Stimulated activated CD4-positive, alpha-beta T cell treated with anti-CD3 and anti-CD28 coated beads, Interleukin-15, amount 100 ng/mL, for 48 hours (primary cell): ENCODE measurements around the gene AMDHD2.
A peak's percentile ranks its signal among the peaks of the same experiment; 100 is the strongest.

ENCODE experiments used
- DNase-seq, 2 donors: peaks; one replicate each; pipeline ENCODE4 v3.0.0-alpha.2; 2020; ENCODE audit warnings: low read depth in 2 of 2

AMDHD2 gene

DNA sequence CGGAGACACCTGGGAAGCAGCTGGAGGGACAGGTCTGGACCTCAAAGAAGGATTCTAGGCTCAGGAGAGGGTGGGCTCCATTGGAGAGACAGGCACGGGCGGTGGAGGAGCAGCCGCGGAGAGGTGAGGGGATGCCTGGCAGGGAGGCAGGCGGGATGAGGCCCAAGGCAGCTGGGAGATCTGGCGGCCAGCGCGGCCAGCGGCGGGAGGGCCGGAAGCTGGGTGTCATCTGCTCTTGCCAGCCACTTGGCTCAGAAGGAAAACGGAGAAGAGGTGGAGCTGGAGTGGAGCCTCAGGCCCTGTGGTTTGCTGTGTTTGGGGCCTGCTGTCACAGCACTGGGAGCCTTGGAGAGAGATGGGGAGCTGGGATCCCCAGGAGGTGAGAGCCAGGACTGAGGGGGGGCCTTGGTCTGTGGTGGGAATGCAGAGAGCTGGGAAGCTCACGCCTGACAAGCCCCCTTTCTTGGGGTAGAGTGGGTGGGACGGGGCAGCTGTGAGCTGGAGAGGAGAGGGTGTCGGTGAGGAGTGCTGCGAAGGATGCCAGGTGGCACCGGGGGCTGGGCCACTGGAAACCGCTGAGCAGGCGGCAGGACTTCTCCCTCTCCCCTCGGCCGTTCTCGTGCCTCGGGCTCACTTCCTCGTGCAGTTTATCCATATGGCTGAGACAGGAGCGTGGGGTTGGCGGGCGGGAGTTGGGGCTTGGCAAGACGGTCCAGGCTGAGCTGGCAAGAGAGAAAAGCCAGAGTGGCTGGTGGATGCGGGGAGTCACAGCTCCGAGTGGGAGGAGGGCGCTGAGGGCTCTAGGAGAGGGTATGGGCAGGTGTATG lies 37.2 kb upstream of the AMDHD2 start:
- no peak for DNase-seq

DNA sequence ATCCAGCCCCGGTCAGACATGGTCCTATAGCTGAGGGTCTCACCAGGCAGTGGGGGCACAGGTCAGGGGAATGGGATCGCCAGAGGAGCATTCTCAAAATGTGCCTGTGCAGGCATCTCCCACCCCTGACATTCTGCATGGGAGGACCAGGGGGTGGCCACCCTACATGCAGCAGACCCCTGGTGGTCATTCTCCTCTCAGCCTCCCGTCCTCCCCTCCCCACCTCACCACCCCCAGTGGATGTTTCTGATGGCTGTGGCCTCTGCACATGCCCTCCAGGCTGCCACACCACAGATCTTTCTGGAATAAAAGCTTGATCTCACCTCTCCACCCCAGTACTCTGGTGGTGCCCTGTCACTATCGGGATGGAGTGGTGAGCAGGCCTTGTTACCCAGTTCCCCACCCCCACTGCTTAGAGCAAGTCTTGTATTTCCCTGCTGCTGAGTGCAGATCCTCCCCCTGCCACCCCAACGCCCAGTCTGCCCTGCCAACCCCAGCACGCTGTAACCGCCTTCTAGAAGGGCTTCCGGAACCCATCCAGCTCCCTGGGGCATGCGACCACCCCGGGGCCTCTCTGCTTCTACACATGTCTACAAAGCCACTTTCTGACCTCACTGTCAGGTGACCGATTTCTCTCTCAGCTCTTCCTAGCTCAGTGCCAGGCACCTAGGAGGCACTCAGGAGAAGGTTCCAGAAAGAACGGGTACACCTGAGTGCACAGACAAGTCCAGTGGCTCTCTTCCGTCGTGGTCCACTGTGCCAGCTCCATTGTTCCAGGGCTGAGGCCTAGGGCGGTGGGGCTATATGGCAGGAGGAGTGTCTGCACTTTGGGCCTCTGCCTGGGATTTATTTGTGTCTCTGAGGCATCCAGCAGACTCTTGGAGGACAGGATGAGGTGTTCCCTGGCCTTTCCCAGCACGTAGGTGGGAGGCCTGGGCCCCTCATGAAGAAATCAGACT lies 36.0 kb upstream of the AMDHD2 start:
- no peak for DNase-seq

DNA sequence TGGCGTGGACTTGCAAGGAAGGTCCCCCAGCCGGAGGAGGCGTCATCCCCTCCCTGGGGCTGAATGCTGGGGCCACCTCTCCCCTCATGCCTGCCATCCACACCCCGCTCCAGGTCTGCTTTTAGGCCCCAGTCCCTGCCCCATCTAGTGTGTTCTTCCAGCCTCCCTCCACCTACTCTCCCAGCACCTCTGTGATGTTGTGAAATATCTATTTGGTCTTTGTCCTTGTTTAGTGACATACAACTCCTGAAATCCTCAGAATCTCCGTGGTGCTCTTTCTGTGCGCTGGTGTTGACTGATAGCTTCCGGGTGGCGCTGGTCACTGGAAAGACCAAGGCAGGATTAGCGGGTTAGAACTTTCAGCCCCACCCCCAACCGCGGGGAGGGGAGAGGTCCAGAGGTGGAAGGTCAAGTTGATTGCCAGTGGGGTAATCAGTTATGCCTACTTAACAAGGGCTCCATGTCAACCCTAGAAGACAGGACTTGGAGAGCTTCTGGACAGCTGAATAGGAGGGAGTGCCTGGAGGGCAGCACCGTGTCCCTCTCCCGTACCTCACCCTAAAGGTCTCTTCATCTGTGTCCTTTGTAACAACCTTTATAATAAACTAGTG lies 35.2 kb upstream of the AMDHD2 start:
- DNase-seq, result no peak

DNA sequence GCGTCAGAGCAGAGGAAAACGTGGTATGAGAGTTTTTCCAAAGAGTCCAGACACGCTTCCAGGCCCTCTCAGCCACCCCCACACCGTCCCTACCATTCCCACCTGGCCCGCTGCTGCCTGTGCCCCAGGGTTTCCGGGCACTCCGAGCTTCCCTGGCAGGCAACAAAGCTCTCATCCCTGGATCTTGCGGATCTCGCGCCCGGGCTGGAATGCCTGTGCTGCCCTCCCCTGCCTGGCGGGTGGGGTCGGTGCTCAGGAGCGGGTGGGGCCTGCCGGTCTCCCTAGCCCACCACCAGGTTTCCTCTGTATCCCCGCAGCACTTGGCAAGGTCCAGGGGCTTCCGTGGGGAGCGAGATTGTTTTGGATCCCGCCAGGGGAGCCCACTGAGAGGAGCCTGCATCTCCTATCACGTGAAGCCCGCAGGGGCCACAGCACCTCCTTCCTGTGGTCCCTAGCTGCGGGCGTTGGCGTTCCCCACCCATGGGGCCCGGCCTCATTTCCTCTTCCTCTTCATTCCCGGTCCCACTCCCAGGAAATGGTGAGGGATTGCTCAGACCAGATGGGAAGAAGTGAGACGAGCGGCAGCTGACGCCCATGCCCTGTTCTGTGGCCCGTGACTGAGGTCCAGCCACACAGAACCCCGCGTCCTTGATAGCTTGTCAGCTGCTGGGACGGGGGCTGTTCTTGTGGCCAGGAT lies 34.2 kb upstream of the AMDHD2 start:
- DNase-seq, result no peak

DNA sequence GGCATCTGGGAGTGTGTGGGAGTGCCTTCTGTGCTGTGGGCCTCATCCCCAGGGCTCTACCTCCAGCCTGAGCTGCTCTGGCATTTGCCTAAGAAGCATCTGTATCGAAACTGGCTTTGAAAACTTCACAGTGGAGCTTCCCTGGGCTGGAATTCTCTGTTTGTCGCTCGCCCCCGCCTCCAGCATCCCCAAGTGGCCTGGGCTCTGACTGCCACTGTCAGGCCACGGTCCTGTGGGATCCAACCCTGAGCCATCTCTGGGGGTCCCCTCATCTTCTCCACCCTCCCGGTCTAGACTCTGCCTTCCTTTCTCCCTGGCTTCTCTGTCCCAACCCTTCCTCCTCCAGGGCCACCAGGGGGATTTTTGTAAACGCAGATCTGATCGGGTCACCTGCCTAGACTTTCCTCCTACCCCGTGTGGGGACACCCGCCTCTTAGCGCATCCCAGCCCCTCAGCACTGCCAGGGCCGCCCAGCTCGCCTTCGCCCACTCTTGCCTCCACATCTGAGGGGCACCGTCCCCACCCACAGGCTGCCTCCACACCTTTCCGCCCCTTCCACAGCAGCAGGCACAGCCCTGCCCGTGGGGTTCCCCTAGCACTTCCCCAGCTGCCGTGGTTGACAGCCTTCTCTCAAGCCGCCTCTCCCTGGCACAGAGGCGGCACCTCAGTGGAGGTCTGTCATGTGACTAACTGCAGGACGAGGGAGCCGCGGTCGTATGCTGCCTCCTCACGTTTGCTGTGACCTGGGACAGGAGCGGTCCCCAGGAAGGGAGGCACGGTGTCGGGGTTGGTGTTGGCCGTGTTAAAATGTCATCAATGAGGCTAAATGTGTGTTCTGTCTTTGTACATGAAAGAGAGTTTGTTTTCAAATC lies 33.3 kb upstream of the AMDHD2 start:
- peak; percentile 63 to 65 for DNase-seq

DNA sequence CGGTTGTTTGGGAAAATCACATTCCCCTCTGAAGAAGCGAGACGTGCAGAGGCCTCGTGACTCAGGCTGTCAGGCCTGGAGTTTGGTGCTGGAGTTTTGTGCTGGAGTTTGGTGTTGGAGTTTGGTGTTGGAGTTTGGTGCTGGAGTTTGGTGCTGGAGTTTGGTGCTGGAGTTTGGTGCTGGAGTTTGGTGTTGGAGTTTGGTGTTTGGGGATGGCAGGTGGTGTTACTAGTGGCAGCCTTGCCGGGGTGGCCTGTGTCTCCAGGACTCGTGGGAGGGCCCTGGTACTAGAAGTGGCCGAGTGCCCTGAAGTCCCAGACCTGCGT lies 32.7 kb upstream of the AMDHD2 start:
- DNase-seq, result no peak

DNA sequence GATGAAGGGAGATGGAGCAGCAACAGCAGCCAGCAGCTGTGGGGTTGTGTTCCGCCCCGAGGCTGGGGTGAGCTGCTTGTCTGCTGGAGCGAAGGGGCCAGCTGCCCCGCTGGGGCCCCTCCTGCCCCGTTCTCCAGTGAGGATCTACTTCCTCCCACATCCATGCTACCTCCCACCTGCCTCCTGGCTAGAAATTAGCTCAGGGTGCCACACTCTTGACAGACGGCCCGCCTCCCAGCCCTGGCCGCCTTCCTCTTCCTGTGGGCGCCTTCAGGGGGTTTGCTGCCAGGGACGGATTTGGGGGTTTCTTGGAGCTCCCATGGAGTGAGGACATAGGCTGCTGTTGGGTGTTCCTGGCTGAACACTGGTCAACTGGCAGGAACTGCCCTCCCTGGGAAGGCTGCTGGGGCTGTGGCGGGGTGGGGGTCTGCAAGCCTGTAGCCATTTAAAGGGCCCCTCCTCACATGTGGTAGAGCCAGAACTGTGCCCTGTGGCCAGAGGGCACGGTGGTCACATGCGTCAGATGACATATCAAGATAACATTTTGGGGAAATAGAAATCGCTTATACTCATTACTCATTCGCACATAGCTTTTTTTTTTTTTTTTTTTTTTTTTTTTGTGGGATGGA lies 32.2 kb upstream of the AMDHD2 start:
- DNase-seq, result no peak

DNA sequence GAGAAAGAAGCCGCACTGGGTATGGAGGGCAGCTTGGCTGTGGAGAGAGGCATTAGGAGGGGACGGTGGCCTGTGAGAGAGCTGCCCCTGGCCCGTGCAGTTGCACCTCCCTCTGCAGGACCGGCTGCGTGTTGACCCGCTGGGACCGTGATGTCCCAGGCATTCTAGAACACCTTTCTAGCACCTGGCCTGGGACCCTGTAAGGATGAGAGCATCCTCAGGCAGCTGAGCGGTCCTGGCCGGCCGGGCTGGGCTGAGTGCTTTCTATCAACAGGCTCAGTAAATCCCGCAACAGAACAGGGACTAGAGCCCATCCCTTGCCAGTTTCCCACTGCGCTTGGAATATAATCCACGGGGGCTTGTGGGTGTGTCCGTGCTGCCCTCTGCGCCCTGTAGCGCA lies 30.6 kb upstream of the AMDHD2 start:
- no peak for DNase-seq

DNA sequence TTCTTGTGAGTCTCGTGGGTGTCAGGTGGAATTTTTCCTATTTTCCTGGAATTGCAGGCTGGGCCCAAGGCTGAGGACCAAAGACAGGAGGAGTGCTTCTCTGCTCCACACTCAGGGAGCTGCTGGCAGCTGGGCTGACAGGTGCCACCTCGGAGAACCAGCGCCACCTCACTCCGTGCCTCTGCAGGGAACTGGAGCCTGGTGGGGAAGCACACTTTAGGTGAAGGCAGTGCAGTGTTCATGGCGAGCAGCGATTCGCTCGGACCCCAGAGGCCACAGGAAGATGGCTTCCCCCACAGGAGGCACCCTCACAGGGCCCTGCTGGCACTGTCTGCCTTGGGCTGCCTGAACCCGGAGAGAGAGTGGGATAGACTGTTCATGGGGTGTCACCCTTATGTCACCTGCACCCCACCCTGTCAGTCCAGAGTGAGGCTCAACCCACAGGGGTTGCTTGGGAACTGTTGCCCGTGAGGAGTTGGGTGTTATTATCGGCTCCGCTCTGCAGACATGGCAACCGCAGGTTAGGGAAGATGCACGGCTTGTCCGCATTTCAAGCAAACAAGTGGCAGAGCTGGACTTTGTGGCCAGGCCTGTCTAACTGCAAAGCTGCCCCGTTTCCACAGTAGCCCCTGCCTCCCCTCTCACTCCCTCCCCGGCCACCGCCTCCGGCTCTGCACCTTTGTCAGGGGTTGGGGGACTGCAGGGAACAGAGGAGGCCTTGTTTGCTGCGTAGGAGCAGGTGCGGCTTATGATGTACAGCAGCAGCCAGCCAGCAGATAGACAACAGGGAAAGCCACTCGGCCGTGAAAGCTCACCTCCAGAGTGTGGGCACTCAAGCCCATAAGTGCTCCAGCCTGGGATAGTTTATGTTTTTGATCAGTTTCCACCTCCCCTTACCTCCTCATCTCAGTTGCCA lies 29.7 kb upstream of the AMDHD2 start:
- DNase-seq, result no peak

DNA sequence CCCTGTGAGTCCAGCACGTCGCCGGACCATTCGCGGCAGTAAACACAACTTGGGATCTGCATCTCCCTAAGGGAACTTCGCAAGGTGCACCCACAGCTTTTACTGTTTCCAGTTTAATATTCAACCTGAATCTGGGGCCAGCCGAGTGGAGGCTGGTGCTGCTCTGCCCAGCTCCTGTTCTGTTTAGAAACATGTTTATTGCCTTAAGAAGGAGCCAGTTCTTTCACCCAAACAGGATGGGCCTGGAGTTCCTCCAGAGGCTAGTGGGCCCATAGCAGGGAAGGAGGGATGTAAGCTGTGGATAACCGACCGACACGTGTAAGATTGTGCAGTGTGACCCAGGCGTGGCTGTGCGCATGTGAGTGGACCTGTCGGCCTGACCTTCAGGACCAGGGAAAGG lies 27.9 kb upstream of the AMDHD2 start:
- no peak for DNase-seq

DNA sequence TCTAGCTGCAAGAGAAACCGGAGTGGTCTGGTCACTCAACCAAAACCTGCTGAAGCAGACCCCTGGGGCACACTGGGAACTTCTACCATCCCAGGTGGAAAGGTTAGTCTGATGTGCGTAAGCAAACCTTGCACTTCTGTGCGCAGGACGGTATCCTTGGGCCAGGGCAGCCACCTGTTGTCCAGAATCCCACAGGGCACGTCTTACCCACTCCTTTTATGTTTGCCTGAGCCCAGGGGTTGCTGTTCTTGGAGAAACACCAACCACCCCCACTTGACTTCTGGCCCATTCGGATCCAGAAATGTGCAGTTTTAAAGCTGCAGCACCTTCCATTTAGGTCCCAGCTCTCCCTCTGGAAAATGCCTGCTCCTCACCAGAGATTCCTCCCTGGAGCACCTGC lies 26.6 kb upstream of the AMDHD2 start:
- DNase-seq, result no peak

DNA sequence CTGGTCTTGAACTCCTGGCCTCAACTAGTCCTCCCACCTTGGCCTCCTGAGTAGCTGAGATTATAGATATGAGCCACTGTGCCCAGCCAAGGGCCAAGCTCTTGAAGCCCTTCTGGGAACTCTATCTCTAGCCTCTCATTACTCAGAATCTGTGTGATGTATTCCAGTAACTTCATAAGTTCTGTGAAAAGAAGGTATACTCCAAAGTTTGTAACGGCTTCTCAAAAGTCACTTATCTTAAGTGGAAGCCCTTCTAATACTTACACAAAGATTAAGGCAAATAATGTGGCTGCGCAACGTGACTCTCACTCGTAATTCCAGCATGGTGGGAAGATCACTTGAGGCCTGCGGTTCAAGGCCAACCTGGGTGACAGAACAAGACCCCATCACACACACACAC lies 25.6 kb upstream of the AMDHD2 start:
- no peak for DNase-seq

DNA sequence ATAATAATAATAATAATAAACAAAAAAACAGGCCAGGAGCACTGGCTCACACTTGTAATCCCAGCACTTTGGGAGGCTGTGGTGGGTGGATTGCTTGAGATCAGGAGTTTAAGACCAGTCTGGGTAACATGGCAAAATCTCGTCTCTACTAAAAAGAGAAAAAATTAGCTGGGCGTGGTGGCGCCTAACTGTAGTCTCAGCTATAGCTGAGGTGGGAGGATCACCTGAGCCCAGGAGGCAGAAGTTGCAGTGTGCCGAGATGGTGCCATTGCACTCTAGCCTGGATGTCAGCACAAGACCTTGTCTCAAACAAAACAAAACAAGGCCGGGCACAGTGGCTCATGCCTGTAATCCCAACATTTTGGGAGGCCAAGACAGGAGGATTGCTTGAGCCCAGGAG lies 25.1 kb upstream of the AMDHD2 start:
- no peak for DNase-seq

DNA sequence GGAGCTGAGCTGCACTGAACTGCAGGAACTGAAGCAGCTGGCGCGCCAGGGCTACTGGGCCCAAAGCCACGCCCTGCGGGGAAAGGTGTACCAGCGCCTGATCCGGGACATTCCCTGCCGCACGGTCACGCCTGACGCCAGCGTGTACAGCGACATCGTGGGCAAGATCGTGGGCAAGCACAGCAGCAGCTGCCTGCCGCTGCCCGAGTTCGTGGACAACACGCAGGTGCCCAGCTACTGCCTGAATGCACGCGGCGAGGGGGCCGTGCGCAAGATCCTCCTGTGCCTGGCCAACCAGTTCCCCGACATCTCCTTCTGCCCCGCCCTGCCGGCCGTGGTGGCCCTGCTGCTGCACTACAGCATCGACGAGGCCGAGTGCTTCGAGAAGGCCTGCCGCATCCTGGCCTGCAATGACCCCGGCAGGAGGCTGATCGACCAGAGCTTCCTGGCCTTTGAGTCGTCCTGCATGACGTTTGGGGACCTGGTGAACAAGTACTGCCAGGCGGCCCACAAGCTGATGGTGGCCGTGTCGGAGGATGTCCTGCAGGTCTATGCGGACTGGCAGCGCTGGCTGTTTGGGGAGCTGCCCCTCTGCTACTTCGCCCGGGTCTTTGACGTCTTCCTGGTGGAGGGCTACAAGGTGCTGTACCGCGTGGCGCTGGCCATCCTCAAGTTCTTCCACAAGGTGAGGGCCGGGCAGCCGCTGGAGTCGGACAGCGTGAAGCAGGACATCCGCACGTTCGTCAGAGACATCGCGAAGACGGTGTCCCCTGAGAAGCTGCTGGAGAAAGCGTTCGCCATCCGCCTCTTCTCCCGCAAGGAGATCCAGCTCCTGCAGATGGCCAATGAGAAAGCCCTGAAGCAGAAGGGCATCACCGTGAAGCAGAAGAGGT lies 23.7 kb upstream of the AMDHD2 start:
- no peak for DNase-seq

DNA sequence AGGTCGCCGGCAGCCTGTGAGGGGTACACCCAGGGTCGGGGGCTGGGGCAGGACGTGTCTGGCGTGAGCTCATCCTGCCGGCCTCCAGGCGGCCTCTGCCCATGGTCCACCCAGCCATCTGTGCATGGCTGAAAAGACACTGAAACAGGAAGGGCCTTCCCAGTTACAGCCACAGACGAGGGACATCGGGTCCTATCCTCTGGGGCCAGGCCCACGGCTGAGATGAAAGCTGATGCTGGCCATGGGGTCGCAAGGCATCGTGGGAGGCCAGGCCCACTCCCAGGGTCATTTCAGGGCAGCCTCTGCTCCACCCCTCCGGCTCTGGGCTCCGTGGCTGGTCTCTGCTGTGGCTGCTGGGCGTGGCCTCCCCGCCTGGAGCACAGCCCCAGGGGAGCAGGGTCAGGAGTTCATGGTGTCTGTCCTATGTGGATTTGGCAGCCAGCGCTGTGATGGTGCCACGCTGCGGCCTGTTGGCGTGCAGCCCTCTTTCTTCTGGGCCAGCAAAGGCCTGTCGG lies 23.0 kb upstream of the AMDHD2 start:
- no peak for DNase-seq

DNA sequence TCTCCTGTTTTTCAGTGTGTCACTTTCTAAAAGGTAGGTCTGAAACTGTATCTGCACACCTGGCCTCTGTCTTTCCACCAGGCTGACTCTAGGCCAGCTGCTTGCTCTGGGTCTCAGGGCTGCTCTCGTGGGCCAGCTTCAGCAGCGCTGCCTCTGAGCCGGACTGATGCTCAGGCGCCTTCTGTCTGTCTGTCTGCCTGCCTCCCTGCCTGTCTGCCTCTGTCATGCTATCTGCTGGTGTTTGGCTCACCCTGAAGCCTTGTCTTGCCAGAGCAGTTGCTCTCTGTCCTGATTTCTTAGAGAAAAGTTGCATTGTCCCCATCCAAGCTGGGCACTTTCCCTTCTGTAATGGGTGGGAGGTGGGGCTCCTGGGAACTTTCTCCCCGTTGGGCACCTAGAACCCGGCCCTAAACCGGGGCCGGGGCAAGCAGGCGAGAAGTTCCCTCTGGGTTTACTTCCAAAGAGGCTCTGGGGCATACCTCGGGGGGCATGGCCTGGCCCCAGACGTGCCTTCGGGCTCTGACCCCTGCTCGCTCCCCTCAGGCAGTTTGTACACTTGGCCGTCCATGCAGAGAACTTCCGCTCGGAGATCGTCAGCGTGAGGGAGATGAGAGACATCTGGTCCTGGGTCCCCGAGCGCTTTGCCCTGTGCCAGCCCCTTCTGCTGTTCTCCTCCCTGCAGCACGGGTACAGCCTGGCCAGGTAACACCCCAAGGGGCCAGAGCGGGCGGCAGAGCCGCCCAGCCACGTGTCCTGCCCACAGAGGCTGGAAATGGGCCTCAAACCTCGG lies 22.3 kb upstream of the AMDHD2 start:
- DNase-seq, result no peak

DNA sequence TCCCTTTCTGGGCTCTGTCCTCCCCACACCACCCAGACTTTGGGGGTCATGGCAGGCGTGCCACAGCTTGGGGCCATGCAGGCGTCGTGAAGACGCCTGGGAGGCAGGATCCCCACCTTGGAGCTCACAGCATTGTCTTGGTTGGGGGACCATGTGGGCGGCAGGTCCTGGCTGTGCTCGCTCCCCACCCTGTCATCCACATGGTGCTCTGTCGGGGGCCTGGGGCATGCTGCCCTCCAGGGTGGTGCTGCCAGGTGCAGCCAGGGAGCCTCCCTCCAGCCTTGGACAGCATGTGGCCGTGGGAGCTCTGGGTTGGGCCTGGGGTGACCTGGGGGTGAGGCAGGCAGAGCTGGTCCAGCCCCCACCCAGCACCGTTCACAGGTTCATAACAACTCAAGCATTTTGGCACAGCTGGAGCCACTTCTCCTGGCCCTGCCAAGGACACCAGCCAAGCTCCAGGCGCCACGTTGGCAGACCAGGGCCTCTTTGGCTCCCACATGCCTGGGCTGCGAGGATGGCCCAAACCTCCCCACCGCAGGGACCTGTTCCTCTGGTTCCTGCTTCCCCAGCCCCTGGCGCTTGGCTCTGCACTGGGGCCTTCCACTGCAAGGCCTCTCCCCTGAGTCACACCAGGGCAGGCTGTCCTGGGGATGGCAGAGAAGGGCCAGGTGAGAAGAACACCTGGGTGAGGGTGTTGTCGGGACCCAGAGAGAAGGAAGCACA lies 21.5 kb upstream of the AMDHD2 start:
- DNase-seq, result no peak
